Suprapubic skin (tissue), 4 donors: ENCODE measurements around the gene EGFR. TPM values are rescaled to one million over a fixed set of nuclear protein-coding genes. Genes with fewer than 3 reads are reported as not detected.

ENCODE experiments used
- DNase-seq, 2 donors: peaks; one replicate each; pipeline ENCODE4 v3.0.0-alpha.2; 2019; ENCODE audit warnings: low spot score in 2 of 2
- H3K27ac ChIP-seq: fragments of 200-600 bp; sonication (generic); one replicate; pipeline ENCODE4 v1.5.1; 2019
- H3K27me3 ChIP-seq: fragments of 200-600 bp; sonication (generic); one replicate; pipeline ENCODE4 v1.5.1; 2019
- H3K36me3 ChIP-seq: fragments of 200-600 bp; sonication (generic); one replicate; pipeline ENCODE4 v1.5.1; 2019
- H3K4me1 ChIP-seq: fragments of 200-600 bp; sonication (generic); one replicate; pipeline ENCODE4 v1.5.1; 2019
- H3K4me3 ChIP-seq: fragments of 200-600 bp; sonication (generic); one replicate; pipeline ENCODE4 v1.5.1; 2019; ENCODE audit warnings: mild to moderate bottlenecking
- H3K9me3 ChIP-seq: fragments of 200-600 bp; sonication (generic); one replicate; pipeline ENCODE4 v1.5.1; 2019
- CTCF ChIP-seq, 2 donors: fragments of 200-600 bp in 1 of 2; fragments of 450-650 bp in 1 of 2; sonication (generic) in 1 of 2; IDR thresholded peaks; one replicate each; pipeline ENCODE4 v1.5.1; 2016 to 2019; ENCODE audit warnings: antibody characterized with exemption in 2 of 2, mild to moderate bottlenecking in 1 of 2, moderate library complexity in 1 of 2
- EP300 ChIP-seq: sonication (generic); formaldehyde crosslinking; IDR thresholded peaks from one replicate; pipeline ENCODE4 v1.6.1; 2017; ENCODE audit warnings: antibody characterized with exemption
- POLR2A ChIP-seq, 2 donors: fragments of 450-650 bp; IDR thresholded peaks; one replicate each; pipeline ENCODE4 v1.6.1; 2017; ENCODE audit warnings: antibody characterized with exemption in 2 of 2, mild to moderate bottlenecking in 2 of 2, moderate library complexity in 2 of 2
- POLR2AphosphoS5 ChIP-seq, 3 donors: sonication (generic); formaldehyde crosslinking; IDR thresholded peaks; one replicate each; pipeline ENCODE4 v1.6.1; 2017; ENCODE audit warnings: antibody characterized with exemption in 3 of 3
- WGBS: methylation state at CpG from one replicate; pipeline ENCODE4 v1.1.5; 2018; 5-methylcytosine and 5-hydroxymethylcytosine counted together
- total RNA-seq, 4 donors: library from RNA; depleted of rRNA; stranded (reverse); fragments of >200 nt; gene quantifications; one replicate each; pipeline ENCODE4 v1.1.0, GENCODE V29; 2016

Gene EGFR
- total RNA-seq, 4 donors from 2014 or later = 231 to 341 (median 271) TPM

GRCh38 chr7:55252386-55252785 lies 233.6 kb downstream of the EGFR start:
- DNase-seq = no peak
- Histone ChIP-seq H3K36me3 (no peaks in the 10 kb centered on the region), H3K9me3 (no peaks in the 10 kb centered on the region), H3K4me1 (peaks cover 21% of the 10 kb centered on the region), H3K27ac (no peak overlapping the region), H3K4me3 (no peak overlapping the region), H3K27me3 (peaks cover 6% of the 10 kb centered on the region)
- no peak for TF ChIP-seq CTCF (IDR thresholded peaks at IDR 0.05)
- no peak for TF ChIP-seq EP300
- no peak for TF ChIP-seq POLR2A (IDR thresholded peaks at IDR 0.05)
- TF ChIP-seq POLR2AphosphoS5 (IDR thresholded peaks at IDR 0.05) = no peak

GRCh38 chr7:55253188-55253587 lies 234.4 kb downstream of the EGFR start:
- no peak overlapping the region for H3K4me3 ChIP-seq
- TF ChIP-seq POLR2AphosphoS5 (IDR thresholded peaks at IDR 0.05) = no peak
- H3K27ac ChIP-seq = no peak overlapping the region
- H3K36me3 ChIP-seq = no peaks in the 10 kb centered on the region
- H3K27me3 ChIP-seq = peaks cover 6% of the 10 kb centered on the region
- peak in 1 of 2 donors; percentile 41 for DNase-seq
- no peaks in the 10 kb centered on the region for H3K9me3 ChIP-seq
- peaks cover 21% of the 10 kb centered on the region for H3K4me1 ChIP-seq
- 90% methylated on average over 3 of the region's 3 CpGs for WGBS

- DNase-seq = no peak
- WGBS = 42% methylated on average over 14 of the region's 21 CpGs
- Histone ChIP-seq H3K4me3 (peak overlapping the region; percentile 67), H3K9me3 (no peaks in the 10 kb centered on the region), H3K36me3 (no peaks in the 10 kb centered on the region), H3K4me1 (peaks cover 21% of the 10 kb centered on the region), H3K27me3 (peaks cover 6% of the 10 kb centered on the region), H3K27ac (no peak overlapping the region)
- no peak for TF ChIP-seq CTCF (IDR thresholded peaks at IDR 0.05)
- no peak for TF ChIP-seq EP300
- TF ChIP-seq POLR2A (IDR thresholded peaks at IDR 0.05) = no peak
- no peak for TF ChIP-seq POLR2AphosphoS5 (IDR thresholded peaks at IDR 0.05)
Observed at GRCh38 chr7:55254242-55254595, 235.4 kb downstream of the EGFR start.

- peak; percentile 83 to 87 for TF ChIP-seq CTCF (IDR thresholded peaks at IDR 0.05)
- no peak for TF ChIP-seq POLR2A (IDR thresholded peaks at IDR 0.05)
- no peak for TF ChIP-seq EP300
- peak in 1 of 3 donors; percentile 40 for TF ChIP-seq POLR2AphosphoS5 (IDR thresholded peaks at IDR 0.05)
- Histone ChIP-seq H3K27me3 (peaks cover 6% of the 10 kb centered on the region), H3K27ac (peak overlapping the region; percentile 29), H3K9me3 (no peaks in the 10 kb centered on the region), H3K36me3 (no peaks in the 10 kb centered on the region), H3K4me1 (peaks cover 21% of the 10 kb centered on the region), H3K4me3 (peak overlapping the region; percentile 67)
- DNase-seq = peak; percentile 89 to 90
- 0% methylated on average over 14 of the region's 80 CpGs for WGBS
Observed at GRCh38 chr7:55254596-55255495, 236.0 kb downstream of the EGFR start.

GRCh38 chr7:55255496-55256445 lies 237.0 kb downstream of the EGFR start:
- 20% methylated on average over 36 of the region's 43 CpGs for WGBS
- peak; percentile 88 to 90 for DNase-seq
- Histone ChIP-seq H3K9me3 (no peaks in the 10 kb centered on the region), H3K27me3 (peaks cover 6% of the 10 kb centered on the region), H3K4me3 (peak overlapping the region; percentile 67), H3K27ac (peak overlapping the region; percentile 29), H3K4me1 (peaks cover 21% of the 10 kb centered on the region), H3K36me3 (no peaks in the 10 kb centered on the region)
- TF ChIP-seq CTCF (IDR thresholded peaks at IDR 0.05) (peak; percentile 86 to 93), POLR2AphosphoS5 (IDR thresholded peaks at IDR 0.05) (no peak), EP300 (no peak)
